ENCODE data around the gene NEDD8. TPM values are rescaled to one million over a fixed set of nuclear protein-coding genes. Genes with fewer than 3 reads are reported as not detected.

The NEDD8 gene
- 195 and 203 TPM in 2 replicates for total RNA-seq (2014; rRNA removed; shearing (Covaris generic))

GRCh38 chr14:24232121-24232644, at the start of gene NEDD8:
Gene NEDD8 (minus strand): TSS chr14:24232367. CDS start chr14:24232267, 100 bp downstream.
- peak within 1 kb of the TSS; percentile 87 for H3K4me3 ChIP-seq (ENCODE audit: insufficient read depth, low read depth, low read length)
- peaks cover 8% of the 10 kb centered on the region for H3K36me3 ChIP-seq (replicated peaks; ENCODE audit: control insufficient read depth, insufficient read depth, low read length)
- peak; percentile 92 for DNase-seq
- H3K27me3 ChIP-seq (ENCODE audit: control insufficient read depth, insufficient read depth, low read length) = no peaks in the 10 kb centered on the region

DNA sequence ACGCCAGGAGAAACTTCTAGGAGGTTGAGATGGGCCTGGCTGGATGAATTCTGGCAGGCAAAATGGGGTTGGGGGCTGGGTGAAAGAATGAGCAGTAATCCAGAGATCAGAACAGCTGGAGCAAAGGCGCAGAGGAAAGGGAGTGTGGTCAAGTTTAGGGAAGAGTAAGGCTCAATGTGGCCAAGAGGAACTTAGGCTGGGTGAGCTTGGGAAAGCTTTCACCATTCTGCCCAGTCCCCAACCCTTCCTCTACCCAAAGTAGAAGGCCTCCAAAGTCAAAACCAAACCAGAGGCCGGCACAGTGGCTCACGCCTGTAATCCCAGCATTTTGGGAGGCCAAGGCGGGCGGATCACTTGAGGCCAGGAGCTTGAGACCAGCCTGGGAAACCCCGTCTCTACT, 49.5 kb upstream of the NEDD8 start:
- Histone ChIP-seq H3K36me3 (replicated peaks; ENCODE audit: control insufficient read depth, insufficient read depth, low read length) (no peaks in the 10 kb centered on the region), H3K27me3 (ENCODE audit: control insufficient read depth, insufficient read depth, low read length) (no peaks in the 10 kb centered on the region), H3K4me3 (ENCODE audit: insufficient read depth, low read depth, low read length) (no peak overlapping the region)
- DNase-seq = no peak

- Histone ChIP-seq H3K27me3 (ENCODE audit: control insufficient read depth, insufficient read depth, low read length) (no peaks in the 10 kb centered on the region), H3K36me3 (replicated peaks; ENCODE audit: control insufficient read depth, insufficient read depth, low read length) (no peaks in the 10 kb centered on the region), H3K4me3 (ENCODE audit: insufficient read depth, low read depth, low read length) (no peak overlapping the region)
- no peak for DNase-seq
Observed at GRCh38 chr14:24280797-24281460, 48.8 kb upstream of the NEDD8 start.

GRCh38 chr14:24279301-24280186, 47.4 kb upstream of the NEDD8 start:
- Histone ChIP-seq H3K36me3 (replicated peaks; ENCODE audit: control insufficient read depth, insufficient read depth, low read length) (no peaks in the 10 kb centered on the region), H3K4me3 (ENCODE audit: insufficient read depth, low read depth, low read length) (no peak overlapping the region), H3K27me3 (ENCODE audit: control insufficient read depth, insufficient read depth, low read length) (no peaks in the 10 kb centered on the region)
- DNase-seq = peak; percentile 38

DNA sequence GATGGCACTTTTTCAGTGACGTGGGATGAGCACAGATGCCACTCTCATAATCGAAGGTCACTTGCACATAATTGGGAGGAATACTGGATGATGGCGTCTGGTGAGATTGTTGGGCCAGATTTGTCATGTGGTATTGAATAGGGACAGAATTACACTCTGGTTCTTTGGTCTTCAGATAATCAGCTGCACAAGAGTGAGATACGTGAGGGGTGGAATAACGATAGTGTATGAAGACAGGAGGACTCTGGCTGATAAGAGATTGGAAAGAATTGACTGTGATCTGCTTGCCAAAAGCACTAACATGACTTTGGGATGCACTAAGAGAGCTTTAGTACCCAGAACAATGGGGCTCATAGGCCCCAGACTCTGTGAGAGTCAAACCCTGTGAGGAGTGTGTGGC, 46.3 kb upstream of the NEDD8 start:
- no peaks in the 10 kb centered on the region for H3K36me3 ChIP-seq (replicated peaks; ENCODE audit: control insufficient read depth, insufficient read depth, low read length)
- no peak overlapping the region for H3K4me3 ChIP-seq (ENCODE audit: insufficient read depth, low read depth, low read length)

DNA sequence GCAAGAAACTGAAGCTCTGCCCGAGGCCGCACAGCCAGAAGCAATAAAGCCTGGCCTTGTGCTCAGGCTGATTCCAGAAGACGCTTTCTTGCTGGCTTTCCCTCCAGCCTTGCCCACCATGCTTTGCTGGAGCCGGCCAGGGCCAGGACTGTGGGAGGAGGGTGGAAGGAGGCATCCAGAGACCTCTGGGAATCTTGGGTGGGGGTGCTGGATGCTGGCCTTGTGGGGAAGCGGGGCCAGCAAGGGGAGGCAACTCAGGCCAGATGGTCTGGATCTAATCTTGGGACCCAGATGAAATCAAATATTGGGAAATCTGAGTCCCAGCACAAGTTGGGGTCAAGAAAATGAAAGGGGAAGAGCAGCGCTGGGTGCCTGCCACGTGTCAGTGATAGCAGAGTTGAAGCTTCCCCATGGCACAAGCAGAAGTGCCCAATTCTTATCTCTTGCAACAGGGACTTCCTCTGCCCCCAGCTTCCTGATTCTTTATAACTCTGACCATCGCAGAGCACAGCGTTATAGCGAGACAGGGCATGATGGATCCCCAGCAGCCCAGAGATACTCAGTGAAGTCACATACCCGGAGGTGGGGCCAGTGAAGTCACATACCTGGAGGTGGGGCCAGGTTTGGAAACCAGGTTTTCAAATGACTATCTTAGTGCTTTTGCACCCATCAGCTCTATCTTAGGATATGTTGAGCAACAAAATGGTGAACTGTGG, 45.6 kb upstream of the NEDD8 start:
- DNase-seq = no peak
- H3K36me3 ChIP-seq (replicated peaks; ENCODE audit: control insufficient read depth, insufficient read depth, low read length) = no peaks in the 10 kb centered on the region

More for the DNA sequence above, 46.3 kb upstream of the NEDD8 start:
- DNase-seq = no peak
- H3K27me3 ChIP-seq (ENCODE audit: control insufficient read depth, insufficient read depth, low read length) = no peaks in the 10 kb centered on the region

DNA sequence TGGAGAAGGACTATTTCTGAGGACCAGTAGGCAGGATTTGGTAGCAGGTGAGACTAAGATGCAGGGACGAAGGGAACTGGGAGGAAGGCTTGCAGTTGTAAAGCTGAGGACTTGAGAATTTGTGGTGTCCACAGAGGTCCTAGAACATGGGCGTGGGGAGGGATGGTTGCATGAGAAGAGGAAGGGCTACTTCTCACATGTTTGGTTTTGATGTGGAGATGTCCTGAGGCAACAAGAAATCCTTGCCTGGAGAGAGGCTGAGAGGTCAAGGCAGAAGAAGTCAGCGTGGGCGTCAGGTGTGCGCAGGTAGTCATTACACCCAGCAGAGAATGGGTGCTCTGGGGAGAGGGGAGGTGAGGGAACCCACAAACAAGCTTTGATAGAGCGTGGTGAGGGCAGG, 44.9 kb upstream of the NEDD8 start:
- Histone ChIP-seq H3K36me3 (replicated peaks; ENCODE audit: control insufficient read depth, insufficient read depth, low read length) (no peaks in the 10 kb centered on the region), H3K27me3 (ENCODE audit: control insufficient read depth, insufficient read depth, low read length) (no peaks in the 10 kb centered on the region), H3K4me3 (ENCODE audit: insufficient read depth, low read depth, low read length) (no peak overlapping the region)
- DNase-seq = no peak

More for the DNA sequence above, 45.6 kb upstream of the NEDD8 start:
- Histone ChIP-seq H3K4me3 (ENCODE audit: insufficient read depth, low read depth, low read length) (no peak overlapping the region), H3K27me3 (ENCODE audit: control insufficient read depth, insufficient read depth, low read length) (no peaks in the 10 kb centered on the region)

DNA sequence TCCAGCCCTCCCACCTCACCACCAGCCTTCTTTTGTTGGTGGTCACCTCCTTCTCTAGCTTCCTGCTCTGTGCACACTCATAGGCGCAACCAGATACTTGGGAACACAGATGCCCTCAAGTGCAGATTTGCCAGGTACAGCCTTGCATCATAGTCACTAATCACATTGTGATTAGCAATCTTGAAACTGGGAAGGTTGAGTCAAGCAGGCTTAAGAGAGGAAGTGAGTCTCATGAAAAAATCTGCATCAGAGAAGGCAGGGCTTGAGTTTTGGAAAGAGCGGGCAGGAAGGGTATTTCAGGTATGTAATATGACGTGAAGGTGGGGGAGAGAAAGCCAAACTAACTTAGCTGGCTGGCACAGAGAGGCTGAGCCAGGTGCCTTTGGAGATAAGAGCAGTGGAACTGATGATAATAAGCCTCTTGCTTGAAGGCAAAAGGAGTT, 42.0 kb upstream of the NEDD8 start:
- H3K4me3 ChIP-seq (ENCODE audit: insufficient read depth, low read depth, low read length) = no peak overlapping the region
- no peaks in the 10 kb centered on the region for H3K27me3 ChIP-seq (ENCODE audit: control insufficient read depth, insufficient read depth, low read length)
- H3K36me3 ChIP-seq (replicated peaks; ENCODE audit: control insufficient read depth, insufficient read depth, low read length) = no peaks in the 10 kb centered on the region
- DNase-seq = no peak

- H3K4me3 ChIP-seq (ENCODE audit: insufficient read depth, low read depth, low read length) = no peak overlapping the region
- DNase-seq = no peak
- no peaks in the 10 kb centered on the region for H3K27me3 ChIP-seq (ENCODE audit: control insufficient read depth, insufficient read depth, low read length)
- no peaks in the 10 kb centered on the region for H3K36me3 ChIP-seq (replicated peaks; ENCODE audit: control insufficient read depth, insufficient read depth, low read length)
Observed at GRCh38 chr14:24273422-24273998, 41.3 kb upstream of the NEDD8 start.

GRCh38 chr14:24272467-24272866, 40.3 kb upstream of the NEDD8 start:
- H3K4me3 ChIP-seq (ENCODE audit: insufficient read depth, low read depth, low read length) = no peak overlapping the region
- no peak for DNase-seq

GRCh38 chr14:24271834-24272263, 39.7 kb upstream of the NEDD8 start:
- peak overlapping the region; percentile 89 for H3K4me3 ChIP-seq (ENCODE audit: insufficient read depth, low read depth, low read length)
- peaks cover 2% of the 10 kb centered on the region; the same call in 1 of the 2 replicates for H3K36me3 ChIP-seq (replicated peaks; ENCODE audit: control insufficient read depth, insufficient read depth, low read length)
- no peak for DNase-seq
- no peaks in the 10 kb centered on the region for H3K27me3 ChIP-seq (ENCODE audit: control insufficient read depth, insufficient read depth, low read length)

More at GRCh38 chr14:24272467-24272866, 40.3 kb upstream of the NEDD8 start:
- H3K27me3 ChIP-seq (ENCODE audit: control insufficient read depth, insufficient read depth, low read length) = no peaks in the 10 kb centered on the region
- H3K36me3 ChIP-seq (replicated peaks; ENCODE audit: control insufficient read depth, insufficient read depth, low read length) = no peaks in the 10 kb centered on the region; the same call in 1 of the 2 replicates

DNA sequence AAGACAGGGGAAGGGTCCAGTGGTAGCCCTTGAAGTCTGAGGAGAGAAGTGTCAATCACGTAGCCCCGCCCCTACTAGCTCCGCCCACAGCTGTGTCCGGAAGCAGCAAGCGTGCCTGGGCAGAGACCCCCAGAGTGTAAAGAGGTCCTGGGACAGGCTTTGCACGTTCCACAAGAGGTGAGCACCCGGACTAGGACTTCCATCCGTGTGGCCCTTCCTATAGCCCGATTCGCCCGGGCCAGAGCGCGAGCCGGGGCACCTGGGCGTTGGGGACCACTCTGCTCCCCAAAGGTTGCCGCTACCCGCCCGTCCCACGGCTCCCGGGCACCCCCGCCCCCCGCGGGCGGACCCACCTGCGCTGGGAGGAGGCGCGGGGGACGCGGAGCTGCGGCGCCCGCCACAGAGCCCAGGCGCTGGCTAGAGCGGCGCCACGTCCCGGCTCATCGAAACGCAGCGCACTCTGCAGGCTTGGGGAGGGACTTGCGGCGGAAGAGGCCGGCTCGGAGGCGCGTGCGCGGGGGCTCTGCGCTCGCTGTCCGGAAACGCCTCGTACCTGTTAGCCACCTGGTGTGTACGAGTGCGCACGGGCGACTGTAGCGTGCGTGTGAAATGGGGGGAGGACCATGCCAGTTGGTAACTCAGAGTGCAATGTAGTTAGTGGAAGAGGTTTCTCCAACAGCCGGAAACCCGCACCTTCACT, 39.1 kb upstream of the NEDD8 start, which contains the start of gene RABGGTA:
Gene RABGGTA, minus strand, starts transcription at position 464 of the 700 bp plus-strand sequence. CDS start 482 bp downstream, outside the sequence.
- H3K27me3 ChIP-seq (ENCODE audit: control insufficient read depth, insufficient read depth, low read length) = no peaks in the 10 kb centered on the region
- peak within 1 kb of the TSS; percentile 89 for H3K4me3 ChIP-seq (ENCODE audit: insufficient read depth, low read depth, low read length)
- H3K36me3 ChIP-seq (replicated peaks; ENCODE audit: control insufficient read depth, insufficient read depth, low read length) = peaks cover 2% of the 10 kb centered on the region; the same call in 1 of the 2 replicates
- peak; percentile 99 for DNase-seq

GRCh38 chr14:24270537-24271133, 38.5 kb upstream of the NEDD8 start:
- Histone ChIP-seq H3K27me3 (ENCODE audit: control insufficient read depth, insufficient read depth, low read length) (no peaks in the 10 kb centered on the region), H3K4me3 (ENCODE audit: insufficient read depth, low read depth, low read length) (peak overlapping the region; percentile 89), H3K36me3 (replicated peaks; ENCODE audit: control insufficient read depth, insufficient read depth, low read length) (peaks cover 2% of the 10 kb centered on the region; the same call in 1 of the 2 replicates)
- DNase-seq = no peak

Measured in H7 (cell line).